ENCODE measurements around the gene WWOX.

The WWOX gene

GRCh38 chr16:78307824-78308528 lies 208.5 kb downstream of the WWOX start:
- no peak for FAIRE-seq

DNA sequence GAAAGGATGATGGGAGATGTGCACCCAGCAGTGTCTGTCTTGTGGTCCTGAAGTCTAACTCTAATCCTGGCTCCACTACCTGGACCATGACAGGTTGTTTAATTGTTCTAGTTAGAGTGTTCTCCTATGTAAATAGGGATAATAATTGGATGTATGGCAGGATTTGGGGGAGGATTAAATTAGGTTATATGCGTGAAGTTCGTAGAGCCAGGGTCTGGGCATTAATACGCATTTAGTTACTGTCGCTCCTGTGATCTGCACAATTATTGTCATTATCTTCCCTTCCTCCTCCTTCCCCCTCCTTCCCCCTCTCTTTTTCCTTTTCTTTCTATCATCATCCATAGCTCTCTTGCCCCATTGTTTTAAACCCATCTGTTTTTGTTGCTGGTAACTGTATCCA lies 210.3 kb downstream of the WWOX start:
- FAIRE-seq: no peak

GRCh38 chr16:78310196-78310595 lies 210.7 kb downstream of the WWOX start:
- FAIRE-seq: no peak

- FAIRE-seq: no peak
Observed at GRCh38 chr16:78310990-78311561, 211.6 kb downstream of the WWOX start.

DNA sequence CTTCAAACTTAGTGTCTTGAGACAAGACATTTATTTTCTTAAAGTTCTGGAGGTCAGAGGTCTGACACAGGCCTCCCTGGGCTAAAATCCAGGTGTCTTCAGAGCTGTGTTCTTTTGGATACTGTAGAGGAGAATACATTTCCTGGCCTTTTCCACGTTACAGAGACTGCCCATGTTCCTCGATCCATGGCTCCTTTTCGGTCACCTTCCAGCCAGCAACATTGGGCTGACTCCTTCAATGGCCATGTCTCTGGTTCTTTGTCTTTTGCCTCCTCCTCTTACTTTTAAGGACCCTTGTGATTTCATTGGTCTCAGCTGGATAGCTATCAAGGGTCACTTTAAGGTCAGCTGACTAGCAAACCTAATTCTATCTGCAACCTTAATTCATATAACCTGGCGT lies 212.4 kb downstream of the WWOX start:
- no peak for FAIRE-seq

- FAIRE-seq: no peak
Observed at GRCh38 chr16:78317564-78318240, 218.2 kb downstream of the WWOX start.

DNA sequence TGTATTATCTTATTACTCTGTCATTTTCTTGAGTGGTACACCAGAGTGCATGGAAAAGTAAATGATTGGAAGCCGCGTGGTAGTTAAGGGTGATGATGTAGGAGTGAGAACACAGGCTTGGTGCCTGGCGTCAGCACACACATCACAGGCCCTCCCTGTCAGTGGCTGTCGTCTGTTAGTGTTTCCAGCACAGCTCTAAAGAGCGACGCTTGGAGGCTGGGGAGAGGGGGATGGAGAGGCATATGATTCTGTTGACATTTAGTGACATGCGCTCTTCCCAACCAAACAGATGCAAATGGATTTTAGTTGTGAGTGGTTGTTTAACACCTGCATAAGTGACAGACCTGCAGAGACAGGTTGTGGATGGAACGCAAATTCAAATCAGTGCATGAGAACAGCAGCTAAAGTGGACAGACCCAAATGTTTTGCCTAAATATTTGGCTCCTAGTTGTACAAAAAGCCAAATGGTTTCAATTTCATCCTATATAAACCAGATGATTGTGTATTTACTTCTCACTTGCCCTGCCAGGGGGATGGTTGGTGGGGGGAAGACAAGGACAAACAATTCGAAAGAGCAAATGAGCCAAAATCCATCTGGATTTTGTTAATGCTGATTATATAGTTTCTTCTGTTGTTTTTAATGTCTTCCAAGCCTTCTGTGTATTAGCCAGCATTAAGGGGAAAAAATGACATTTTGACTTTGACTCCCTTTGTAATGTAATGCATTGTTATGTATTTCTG lies 222.3 kb downstream of the WWOX start:
- FAIRE-seq: no peak

- no peak for FAIRE-seq
Observed at GRCh38 chr16:78323315-78323714, 223.9 kb downstream of the WWOX start.

DNA sequence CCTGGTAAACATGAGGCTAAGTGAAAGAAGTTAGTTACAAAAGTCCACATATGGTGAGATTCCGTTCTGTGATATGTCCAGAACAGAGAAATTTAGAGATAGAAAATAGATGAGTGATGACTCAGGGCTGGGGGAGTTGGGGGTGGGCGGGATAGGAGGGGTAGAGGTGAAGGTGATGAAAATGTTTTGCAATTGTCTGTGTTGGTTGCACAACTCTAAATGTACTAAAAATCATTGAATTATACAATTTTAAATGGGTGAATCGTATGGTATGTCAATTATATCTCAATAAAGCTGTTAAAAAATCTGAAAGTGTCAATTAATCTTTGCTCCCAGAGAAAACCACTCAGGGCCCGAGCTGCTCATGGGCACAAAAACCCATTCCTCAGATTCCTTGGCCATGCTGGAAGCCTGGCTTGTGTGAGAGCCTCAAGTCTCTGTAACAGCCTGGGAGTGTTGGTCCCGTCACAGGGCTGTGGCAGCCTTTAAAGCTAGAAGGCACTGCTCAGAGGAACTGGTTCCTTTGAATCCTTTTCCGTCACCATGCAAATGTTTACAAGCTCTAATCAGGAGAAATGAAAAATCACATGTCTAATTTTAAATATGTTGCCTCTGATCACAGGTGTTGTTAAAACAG lies 225.3 kb downstream of the WWOX start:
- no peak for FAIRE-seq

GRCh38 chr16:78325468-78326352 lies 226.3 kb downstream of the WWOX start:
- FAIRE-seq: no peak

GRCh38 chr16:78326731-78327130 lies 227.3 kb downstream of the WWOX start:
- FAIRE-seq: no peak

- no peak for FAIRE-seq
Observed at GRCh38 chr16:78331731-78332130, 232.3 kb downstream of the WWOX start.

DNA sequence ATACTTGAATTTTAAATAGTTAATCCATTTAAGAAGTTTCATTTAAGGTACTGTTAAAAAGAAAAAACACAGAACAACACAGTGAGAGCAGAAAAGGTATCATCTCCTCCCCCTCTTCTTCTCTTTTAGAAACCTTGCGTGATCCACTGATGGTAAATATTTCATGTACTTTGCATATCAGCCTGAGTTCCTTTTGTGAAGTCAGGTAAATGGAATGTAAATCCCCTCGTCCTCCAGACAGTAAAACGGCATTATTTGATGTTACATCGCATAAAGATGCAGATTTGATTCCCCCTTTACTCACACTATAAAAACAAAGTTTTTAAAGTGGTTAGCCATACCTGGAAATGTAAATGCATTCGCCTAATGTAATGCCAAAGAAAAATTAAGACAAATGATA lies 234.4 kb downstream of the WWOX start:
- FAIRE-seq: no peak

DNA sequence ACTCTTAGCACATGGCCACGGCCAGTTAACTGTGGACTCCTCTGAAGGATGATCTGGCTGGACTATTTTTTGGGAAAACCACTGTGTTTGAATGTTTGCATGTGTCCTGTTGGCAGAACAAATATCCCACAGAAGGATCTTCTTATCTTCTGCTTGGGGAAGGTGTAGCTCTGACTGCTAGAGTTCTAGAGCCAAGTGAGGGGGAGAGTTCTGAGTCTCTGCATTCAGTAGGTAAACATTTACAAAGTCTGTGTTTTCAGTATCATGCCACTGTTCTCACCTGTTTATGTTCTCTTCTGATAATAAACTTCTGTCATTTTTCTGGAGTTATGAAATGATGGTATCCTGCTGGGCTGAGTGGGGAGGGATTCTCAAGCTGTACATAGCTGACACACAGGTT lies 241.1 kb downstream of the WWOX start:
- no peak for FAIRE-seq

DNA sequence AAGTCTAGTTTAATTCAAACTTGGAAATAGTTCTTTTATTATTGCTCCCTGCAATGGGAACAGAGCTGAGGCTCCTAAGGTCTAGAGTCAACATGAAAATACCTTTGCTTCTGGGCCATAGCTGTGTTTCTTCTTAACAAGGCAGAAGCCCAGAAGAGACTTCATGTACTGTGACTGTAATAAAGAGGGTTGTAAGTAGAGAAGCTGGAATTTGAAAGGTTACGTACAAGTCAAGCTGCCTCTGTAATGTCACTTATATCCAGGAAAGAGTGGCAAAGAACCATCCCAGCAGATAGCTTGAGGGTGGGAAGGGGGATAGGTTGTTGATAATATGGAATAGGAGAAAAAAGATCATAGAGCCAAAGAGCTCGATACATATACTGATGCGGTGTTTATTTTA lies 248.6 kb downstream of the WWOX start:
- no peak for FAIRE-seq

GRCh38 chr16:78348886-78349285 lies 249.4 kb downstream of the WWOX start:
- no peak for FAIRE-seq

DNA sequence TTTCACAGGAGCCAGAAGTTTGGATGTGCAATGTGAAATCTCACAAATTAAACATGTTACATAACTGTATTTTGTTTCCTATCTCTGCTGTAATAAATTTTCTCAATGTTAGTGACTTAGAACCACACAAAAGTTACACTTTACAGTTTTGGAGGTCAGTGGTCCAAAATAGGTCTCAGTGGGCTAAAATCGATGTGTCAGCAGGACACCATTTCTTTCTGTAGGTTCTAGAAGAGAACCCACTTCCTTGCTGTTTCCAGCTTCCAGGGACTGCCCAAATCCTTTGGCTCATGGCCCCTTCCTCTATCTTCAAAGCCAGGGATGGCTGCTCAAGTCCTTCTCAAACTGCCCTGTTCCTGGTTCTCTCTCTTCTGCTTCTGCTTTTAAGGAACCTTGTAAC lies 252.7 kb downstream of the WWOX start:
- FAIRE-seq: no peak

GRCh38 chr16:78353640-78354275 lies 254.3 kb downstream of the WWOX start:
- no peak for FAIRE-seq

- FAIRE-seq: no peak
Observed at GRCh38 chr16:78362524-78363135, 263.2 kb downstream of the WWOX start.

- FAIRE-seq: no peak
Observed at GRCh38 chr16:78363843-78364555, 264.5 kb downstream of the WWOX start.

GRCh38 chr16:78364556-78364880 lies 265.1 kb downstream of the WWOX start:
- FAIRE-seq: no peak

Data from TTC549 (cell line).